ENCODE data around the gene TRIM43B.
"Not testable (repeated sequence)": the region's sequence is repeated elsewhere in the genome, so short reads cannot be mapped to it uniquely, and the experiment has no call there.

Gene TRIM43B

GRCh38 chr2:95433973-95434372 is 50.6 kb downstream of the TRIM43B start:
- DNase-seq (ENCODE audit: low spot score), result not testable (repeated sequence)

- DNase-seq (ENCODE audit: low spot score), result not testable (repeated sequence)
Measured at GRCh38 chr2:95433373-95433772, 51.2 kb downstream of the TRIM43B start.

- DNase-seq (ENCODE audit: low spot score), result not testable (repeated sequence)
Measured at GRCh38 chr2:95429748-95430467, 54.6 kb downstream of the TRIM43B start.

- not testable (repeated sequence) for DNase-seq (ENCODE audit: low spot score)
Measured at GRCh38 chr2:95427196-95427867, 57.2 kb downstream of the TRIM43B start.
